Astrocyte (in vitro differentiated cells and primary cell): ENCODE measurements around the gene PCBP3. TPM values are rescaled to one million over a fixed set of nuclear protein-coding genes. Genes with fewer than 3 reads are reported as not detected.

Experiments
- DNase-seq: peaks from one replicate; pipeline ENCODE4 v3.0.0-alpha.2; 2010; ENCODE audit warnings: low read depth
- FAIRE-seq: peaks from 2 replicates; lab custom pipeline; 2011; peaks lifted over from hg19 to GRCh38; lab: Jason Lieb, UNC
- H2AFZ ChIP-seq: 2 replicates; pipeline ENCODE4 v1.6.0; 2012; ENCODE audit warnings: low read depth, low read length, inconsistent platforms
- H3K27ac ChIP-seq: 2 replicates; pipeline ENCODE4 v1.5.1; 2011; ENCODE audit warnings: low read depth, low read length, inconsistent platforms
- H3K27me3 ChIP-seq: 2 replicates; pipeline ENCODE4 v1.6.0; 2011; ENCODE audit warnings: low read length, inconsistent platforms; ENCODE audit not compliant: insufficient read depth
- H3K36me3 ChIP-seq: 2 replicates; pipeline ENCODE4 v1.5.1; 2011; ENCODE audit warnings: low read length, inconsistent platforms; ENCODE audit not compliant: insufficient read depth
- H3K4me1 ChIP-seq: 2 replicates; pipeline ENCODE4 v1.5.1; 2011; ENCODE audit warnings: low read length, inconsistent platforms; ENCODE audit not compliant: insufficient read depth
- H3K4me2 ChIP-seq: 2 replicates; pipeline ENCODE4 v1.6.0; 2012; ENCODE audit warnings: low read length, inconsistent platforms
- H3K4me3 ChIP-seq: 2 replicates; pipeline ENCODE4 v1.5.1; 2011; ENCODE audit warnings: low read depth, mild to moderate bottlenecking, low read length, inconsistent platforms; ENCODE audit not compliant: insufficient read depth
- H3K79me2 ChIP-seq: 2 replicates; pipeline ENCODE4 v1.6.0; 2012; ENCODE audit warnings: mild to moderate bottlenecking, low read length, inconsistent platforms; ENCODE audit not compliant: insufficient read depth
- H3K9ac ChIP-seq: 2 replicates; pipeline ENCODE4 v1.6.0; 2012; ENCODE audit warnings: mild to moderate bottlenecking, low read length, inconsistent platforms
- H3K9me3 ChIP-seq: 2 replicates; pipeline ENCODE4 v1.5.1; 2012; ENCODE audit warnings: low read depth, mild to moderate bottlenecking, low read length, inconsistent platforms; ENCODE audit not compliant: insufficient read depth
- H4K20me1 ChIP-seq: 2 replicates; pipeline ENCODE4 v1.6.0; 2012; ENCODE audit warnings: low read length, inconsistent platforms; ENCODE audit not compliant: insufficient read depth
- H3K27ac Mint-ChIP-seq: one replicate; pipeline ENCODE4 v1.8.0; 2021; ENCODE audit warnings: mild to moderate bottlenecking, mixed read lengths; ENCODE audit not compliant: unreplicated experiment
- H3K27me3 Mint-ChIP-seq: one replicate; pipeline ENCODE4 v1.8.0; 2021; ENCODE audit warnings: low read depth, mixed read lengths; ENCODE audit not compliant: unreplicated experiment
- H3K36me3 Mint-ChIP-seq: one replicate; pipeline ENCODE4 v1.8.0; 2021; ENCODE audit warnings: low read depth, mixed read lengths; ENCODE audit not compliant: unreplicated experiment
- H3K4me1 Mint-ChIP-seq: one replicate; pipeline ENCODE4 v1.8.0; 2021; ENCODE audit warnings: low read depth, mixed read lengths; ENCODE audit not compliant: unreplicated experiment
- H3K4me3 Mint-ChIP-seq: one replicate; pipeline ENCODE4 v1.8.0; 2021; ENCODE audit warnings: mild to moderate bottlenecking, moderate library complexity, mixed read lengths; ENCODE audit not compliant: unreplicated experiment
- H3K9me3 Mint-ChIP-seq: one replicate; pipeline ENCODE4 v1.8.0; 2021; ENCODE audit warnings: mild to moderate bottlenecking, mixed read lengths; ENCODE audit not compliant: unreplicated experiment
- CTCF ChIP-seq: IDR thresholded peaks from 2 replicates; pipeline ENCODE4 v1.5.1; 2011; ENCODE audit warnings: low read depth, mild to moderate bottlenecking, inconsistent platforms, low read length, moderate library complexity; ENCODE audit not compliant: insufficient read depth
- EZH2 ChIP-seq: IDR thresholded peaks from 2 replicates; pipeline ENCODE4 v1.6.1; 2012; ENCODE audit warnings: mild to moderate bottlenecking, low read length, inconsistent platforms; ENCODE audit not compliant: insufficient read depth
- total RNA-seq: library from RNA; stranded (reverse); gene quantifications from 2 replicates; pipeline ENCODE4 v1.2.1, GENCODE V29; 2021

The PCBP3 gene
- total RNA-seq, 1 donor from 2014 or later = 1.8 TPM

- no peak overlapping the region for H3K4me3 Mint-ChIP-seq
- H2AFZ ChIP-seq = no peak overlapping the region
- H3K4me3 ChIP-seq = no peak overlapping the region
- no peaks in the 10 kb centered on the region for H3K4me1 Mint-ChIP-seq
- H3K4me1 ChIP-seq = no peaks in the 10 kb centered on the region
- no peak overlapping the region for H3K9ac ChIP-seq
- no peak overlapping the region for H3K27ac ChIP-seq
- H3K79me2 ChIP-seq = no peaks in the 10 kb centered on the region
- H4K20me1 ChIP-seq = no peaks in the 10 kb centered on the region
- no peaks in the 10 kb centered on the region for H3K27me3 ChIP-seq
- FAIRE-seq (no peak), DNase-seq (no peak)
- no peak overlapping the region for H3K27ac Mint-ChIP-seq
- H3K9me3 Mint-ChIP-seq = no peaks in the 10 kb centered on the region
- H3K27me3 Mint-ChIP-seq = peaks cover 42% of the 10 kb centered on the region
- no peaks in the 10 kb centered on the region for H3K36me3 Mint-ChIP-seq
- H3K36me3 ChIP-seq = no peaks in the 10 kb centered on the region
- TF ChIP-seq CTCF = no peak
- TF ChIP-seq EZH2 = no peak
- H3K4me2 ChIP-seq = no peak overlapping the region
- H3K9me3 ChIP-seq = peaks cover 7% of the 10 kb centered on the region
Measured at GRCh38 chr21:45940621-45941337, 297.3 kb downstream of the PCBP3 start.

- Histone ChIP-seq H3K27ac (no peak overlapping the region), H3K27me3 (no peaks in the 10 kb centered on the region), H3K9me3 (peaks cover 2% of the 10 kb centered on the region), H4K20me1 (no peaks in the 10 kb centered on the region), H2AFZ (no peak overlapping the region), H3K36me3 (no peaks in the 10 kb centered on the region), H3K4me3 (no peak overlapping the region), H3K79me2 (no peaks in the 10 kb centered on the region), H3K4me2 (no peak overlapping the region), H3K9ac (no peak overlapping the region), H3K4me1 (no peaks in the 10 kb centered on the region)
- no peak overlapping the region for H3K4me3 Mint-ChIP-seq
- TF ChIP-seq EZH2 (no peak), CTCF (no peak)
- peaks cover 45% of the 10 kb centered on the region for H3K27me3 Mint-ChIP-seq
- FAIRE-seq = no peak
- DNase-seq = no peak
- H3K9me3 Mint-ChIP-seq = no peaks in the 10 kb centered on the region
- H3K27ac Mint-ChIP-seq = no peak overlapping the region
- no peaks in the 10 kb centered on the region for H3K4me1 Mint-ChIP-seq
- no peaks in the 10 kb centered on the region for H3K36me3 Mint-ChIP-seq
Measured at GRCh38 chr21:45941338-45941710, 297.8 kb downstream of the PCBP3 start.
